DLD1 (cell line): ENCODE data around the gene IQGAP2.

Experiments used
- in situ Hi-C: cut with HindIII; loops from 2 replicates; pipeline ENCODE4 v1.10.0; 2017; ENCODE audit warnings: low sequenced_read_pairs

Gene IQGAP2

DNA sequence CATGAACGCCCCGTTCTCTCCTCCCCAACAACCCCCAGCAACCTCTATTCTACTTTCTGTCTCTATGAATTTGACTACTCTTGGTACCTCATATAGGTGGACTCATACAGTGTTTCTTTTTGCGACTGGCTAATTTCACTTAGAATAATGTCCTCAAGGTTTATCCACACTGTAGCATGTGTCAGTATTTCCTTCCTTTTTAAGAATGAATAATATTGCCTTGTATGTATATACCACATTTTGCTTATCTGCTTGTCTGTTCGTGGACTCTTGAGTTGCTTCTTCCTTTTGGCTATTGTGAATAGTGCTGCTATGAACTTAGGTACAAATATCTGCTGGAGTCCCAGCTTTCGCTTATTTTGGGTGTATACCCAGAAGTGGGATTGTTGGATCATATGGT lies 42.7 kb downstream of the IQGAP2 start:
- in situ Hi-C loops, result no loop called here

DNA sequence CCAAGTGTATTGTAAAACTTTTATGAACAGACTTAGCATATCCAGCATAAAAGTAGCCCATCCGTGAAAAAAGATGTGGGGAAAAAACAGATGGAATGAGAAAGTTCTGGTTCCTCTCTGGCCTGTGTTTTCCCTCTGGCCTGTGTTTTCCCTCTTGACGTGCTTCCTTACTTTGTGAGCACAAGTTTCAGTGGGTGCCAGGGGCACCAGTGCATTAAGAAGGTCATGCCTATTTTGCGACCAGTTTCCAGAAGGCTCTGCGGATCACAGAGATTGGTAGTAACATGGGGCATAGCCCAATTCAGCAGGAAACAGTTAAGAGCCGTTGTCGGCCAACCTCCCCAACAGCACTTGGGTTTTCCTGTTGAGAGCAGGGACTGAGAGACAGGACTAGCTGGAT lies 43.7 kb downstream of the IQGAP2 start:
- in situ Hi-C loops, result no loop called here

DNA sequence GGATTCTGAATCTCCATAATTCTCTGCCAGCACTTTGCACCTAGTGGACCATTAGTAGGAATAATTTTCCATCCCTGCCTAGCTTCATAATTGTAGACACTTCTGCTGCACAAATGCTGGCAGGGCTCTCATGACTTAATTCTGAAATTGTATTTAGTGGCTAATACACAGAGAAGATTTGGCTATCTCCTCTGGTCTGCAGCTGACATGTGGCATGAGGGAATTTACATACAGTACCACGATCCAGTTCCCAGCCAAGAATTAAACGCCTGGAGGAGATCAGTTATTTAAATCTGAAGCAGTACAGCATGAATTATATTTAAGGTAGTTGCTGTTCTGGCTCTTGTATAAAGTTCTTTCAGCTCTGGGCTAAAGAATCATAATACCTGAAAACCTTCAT lies 46.5 kb downstream of the IQGAP2 start:
- in situ Hi-C loops, result no loop called here

DNA sequence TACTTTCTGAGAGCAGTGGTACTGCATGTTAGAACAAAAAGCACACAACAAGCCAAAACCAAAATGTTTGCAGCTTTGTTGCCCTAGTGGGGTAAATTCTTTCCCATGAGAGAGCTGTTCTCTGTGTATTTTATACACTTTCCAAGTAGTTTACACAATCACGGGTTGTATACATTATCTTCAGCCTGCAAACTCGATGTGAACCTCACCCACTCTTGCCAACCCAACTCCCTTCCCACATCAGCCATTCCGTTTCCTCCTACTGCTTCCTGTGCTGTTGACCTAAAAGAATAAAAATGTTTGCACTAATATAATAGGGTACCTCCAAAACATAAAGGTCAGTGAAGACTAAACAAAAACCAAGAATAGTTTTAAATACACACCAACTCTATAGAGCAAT lies 47.0 kb downstream of the IQGAP2 start:
- in situ Hi-C loops, result no loop called here

DNA sequence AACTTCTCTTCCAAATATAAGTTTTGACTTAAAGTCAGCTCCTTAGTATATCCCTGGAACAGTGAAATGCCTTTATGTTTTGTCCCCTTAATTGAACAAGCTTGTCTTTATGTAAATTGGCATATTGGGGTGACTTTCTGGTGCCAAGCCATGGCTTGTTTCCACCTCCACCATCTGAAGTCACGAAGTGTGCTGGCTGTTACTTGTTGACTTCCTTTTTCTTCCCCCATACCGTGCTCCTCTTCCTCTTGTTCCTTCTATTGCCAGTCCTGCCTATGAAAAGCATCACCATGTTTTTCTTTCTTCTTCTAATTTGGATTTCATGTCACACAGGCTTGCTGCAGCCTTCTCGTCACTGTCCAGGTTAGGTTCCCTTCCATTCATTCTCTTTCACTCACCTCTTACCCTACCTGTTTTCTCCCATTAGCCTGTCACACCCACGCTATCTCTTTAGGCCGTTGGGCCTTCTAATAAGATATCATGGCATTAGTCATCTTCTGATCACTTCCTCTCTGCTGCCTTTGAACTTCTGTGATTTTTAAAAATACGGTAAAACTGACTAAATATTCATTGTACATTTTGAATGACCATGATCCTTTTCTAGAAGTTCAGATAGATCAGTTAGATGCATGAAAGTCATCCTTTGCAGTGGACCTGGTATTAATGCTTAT lies 48.1 kb downstream of the IQGAP2 start:
- in situ Hi-C loops, result no loop called here

DNA sequence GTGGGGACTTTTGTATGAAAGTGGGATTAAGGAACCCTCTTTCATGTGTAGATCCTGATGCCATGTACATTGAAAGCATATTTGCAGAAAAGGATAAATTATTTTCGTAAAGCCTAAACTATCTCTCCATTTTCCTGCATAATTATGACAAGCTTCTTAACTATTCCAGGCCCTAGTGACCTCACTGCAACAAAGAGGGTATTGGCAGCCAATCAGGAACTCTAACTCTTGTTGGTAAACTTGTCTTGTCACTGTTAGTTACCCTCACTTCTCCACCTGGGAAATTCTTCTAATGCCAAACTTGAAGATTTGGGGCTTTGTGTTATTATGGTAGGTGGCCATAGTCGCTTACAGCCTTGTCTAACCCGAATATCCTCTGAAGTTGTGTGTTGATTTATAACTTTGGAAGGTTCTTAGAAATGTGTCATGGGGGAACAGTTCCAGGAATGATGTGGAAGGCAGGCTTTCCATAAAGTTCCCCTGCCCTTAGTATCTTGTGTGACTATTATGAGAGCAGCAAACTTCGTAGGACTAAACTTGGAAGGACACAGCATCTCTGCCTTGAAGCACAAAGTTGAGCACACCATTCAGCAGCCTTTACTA lies 52.5 kb downstream of the IQGAP2 start:
- in situ Hi-C loops, result no loop called here

DNA sequence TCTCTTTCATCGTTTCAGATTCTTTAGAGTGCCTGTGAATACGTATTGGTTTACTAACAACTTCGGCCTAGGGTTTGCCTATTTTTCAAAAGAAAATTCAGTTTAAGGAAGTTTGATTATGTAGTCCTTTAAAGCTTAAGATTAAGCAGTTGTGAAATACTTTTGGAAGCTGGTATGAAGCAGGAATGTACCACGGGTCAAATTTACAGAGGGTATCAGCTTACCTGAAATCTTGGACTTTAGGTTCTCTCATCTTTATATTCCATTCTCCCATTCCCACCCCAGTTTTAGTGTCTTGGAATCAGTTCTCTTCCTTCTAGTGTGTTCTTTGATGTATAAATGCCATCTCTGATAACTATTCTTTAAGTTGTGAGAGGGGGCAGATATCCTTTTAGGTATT lies 53.2 kb downstream of the IQGAP2 start:
- in situ Hi-C loops, result no loop called here

DNA sequence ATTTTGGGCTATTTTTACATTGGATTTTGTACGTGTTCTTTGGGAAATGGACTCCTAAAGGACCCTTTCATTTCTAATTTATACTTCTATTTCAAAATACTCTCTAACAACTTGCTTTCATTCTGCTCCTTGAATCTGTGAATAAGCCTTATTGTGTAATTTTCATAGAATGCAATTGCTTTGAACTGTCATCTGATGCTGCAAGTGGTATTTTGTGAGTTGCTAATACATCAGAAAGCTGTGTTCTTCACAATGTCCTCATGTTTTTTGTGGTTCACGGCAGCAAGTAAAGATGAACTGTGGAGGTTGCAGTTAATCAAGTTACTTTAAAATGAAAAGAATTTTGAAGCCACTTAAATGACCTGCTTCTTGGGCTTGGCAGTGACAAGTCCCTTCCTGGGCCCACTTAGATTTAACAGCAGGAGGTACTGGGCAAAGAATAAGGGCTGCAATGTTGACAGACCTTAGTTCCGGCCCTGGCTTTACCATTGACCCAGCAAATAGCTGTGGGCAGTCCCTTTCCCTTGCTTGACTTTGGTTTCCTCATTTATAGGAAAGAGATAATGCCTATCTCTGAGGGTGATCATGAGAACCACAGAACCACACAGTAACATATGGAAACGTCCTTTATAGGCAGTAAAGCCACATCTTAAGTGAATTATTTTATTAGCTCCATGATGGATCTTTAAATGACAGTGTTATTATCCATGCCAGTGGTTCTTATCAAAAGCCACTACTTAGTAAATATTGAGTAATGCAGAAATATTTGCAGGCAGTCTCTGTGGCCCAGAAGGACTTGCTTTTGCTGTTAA lies 54.8 kb downstream of the IQGAP2 start:
- in situ Hi-C loops, result no loop called here

DNA sequence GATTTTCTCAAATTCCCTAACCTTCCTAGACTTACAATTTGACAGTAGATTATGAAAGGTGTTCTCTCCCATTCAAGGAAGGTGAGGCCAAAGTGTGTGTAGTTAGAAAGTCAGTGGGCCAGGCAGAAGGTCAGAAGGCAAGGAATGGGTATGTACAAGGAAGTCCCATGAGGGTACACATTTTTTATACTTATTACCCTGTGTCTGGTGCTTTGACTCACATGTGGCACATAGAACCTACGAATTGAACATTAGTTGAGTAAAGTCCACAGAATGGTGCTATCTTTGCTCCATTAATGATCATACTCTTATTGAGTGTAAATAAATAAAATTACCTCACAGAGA lies 55.4 kb downstream of the IQGAP2 start:
- in situ Hi-C loops, result no loop called here

DNA sequence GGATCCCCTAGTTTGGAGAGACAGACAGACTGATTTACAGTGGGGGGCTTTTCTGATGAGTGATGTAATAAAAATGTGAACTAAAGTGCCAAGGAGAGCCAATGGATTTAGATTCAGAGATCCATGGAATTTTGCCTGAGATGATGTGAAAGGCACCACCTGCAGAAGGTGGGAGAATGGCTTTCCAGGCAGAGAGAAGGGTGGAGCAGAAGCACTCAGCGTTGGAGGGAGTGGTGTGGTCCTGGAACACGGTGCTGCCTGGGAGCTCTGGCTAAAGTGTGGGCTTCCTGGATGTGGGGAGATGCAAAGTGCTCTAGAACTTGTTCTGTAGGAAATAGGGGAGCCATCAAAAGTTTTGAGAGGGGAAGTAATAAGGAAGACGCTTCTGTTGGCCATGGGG lies 57.0 kb downstream of the IQGAP2 start:
- in situ Hi-C loops, result no loop called here

DNA sequence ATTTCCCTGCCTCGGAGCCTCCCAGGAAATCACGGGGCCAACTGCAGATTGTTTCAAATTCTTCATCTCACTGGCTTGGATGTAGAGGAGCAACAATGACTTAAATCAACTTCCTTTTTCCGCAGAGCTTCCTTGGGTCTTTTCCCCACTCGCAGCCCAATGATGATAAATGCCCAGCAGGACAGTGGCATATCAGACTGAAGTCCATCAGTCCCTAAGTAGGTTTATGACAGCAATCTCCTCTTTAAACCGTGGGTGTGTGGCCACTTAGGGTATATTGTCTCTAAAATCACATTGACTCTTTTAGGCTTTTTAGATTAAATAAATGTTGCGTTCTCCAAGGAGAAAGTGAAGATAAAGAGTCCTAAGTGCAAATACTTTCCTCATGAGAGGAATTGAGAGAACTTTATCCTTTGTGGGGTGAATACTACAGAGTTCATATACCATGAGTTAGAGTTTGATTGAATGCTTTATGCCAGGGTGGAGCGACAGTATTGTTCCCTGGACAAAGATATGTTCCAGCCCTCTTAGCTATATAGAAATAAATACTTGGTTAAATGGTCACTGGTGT lies 59.1 kb downstream of the IQGAP2 start:
- in situ Hi-C loops, result no loop called here

DNA sequence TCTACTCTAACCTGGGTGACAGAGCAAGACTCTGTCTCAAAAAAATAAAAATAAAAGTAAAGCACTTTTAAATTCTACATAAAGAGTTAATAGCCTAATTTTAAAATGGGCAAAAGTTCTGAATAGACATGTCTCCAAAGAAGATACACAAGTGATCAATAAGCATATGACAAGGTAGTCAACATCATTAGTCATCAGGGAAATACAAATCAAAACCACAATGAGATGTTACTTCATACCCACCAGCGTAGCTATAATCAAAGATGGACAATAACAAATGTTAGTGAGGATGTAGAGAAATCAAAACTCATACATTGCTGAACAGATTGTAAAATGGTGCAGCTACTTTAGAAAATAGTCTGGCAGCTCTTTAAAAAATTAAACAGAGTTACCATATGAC lies 64.1 kb downstream of the IQGAP2 start:
- in situ Hi-C loops, result no loop called here

DNA sequence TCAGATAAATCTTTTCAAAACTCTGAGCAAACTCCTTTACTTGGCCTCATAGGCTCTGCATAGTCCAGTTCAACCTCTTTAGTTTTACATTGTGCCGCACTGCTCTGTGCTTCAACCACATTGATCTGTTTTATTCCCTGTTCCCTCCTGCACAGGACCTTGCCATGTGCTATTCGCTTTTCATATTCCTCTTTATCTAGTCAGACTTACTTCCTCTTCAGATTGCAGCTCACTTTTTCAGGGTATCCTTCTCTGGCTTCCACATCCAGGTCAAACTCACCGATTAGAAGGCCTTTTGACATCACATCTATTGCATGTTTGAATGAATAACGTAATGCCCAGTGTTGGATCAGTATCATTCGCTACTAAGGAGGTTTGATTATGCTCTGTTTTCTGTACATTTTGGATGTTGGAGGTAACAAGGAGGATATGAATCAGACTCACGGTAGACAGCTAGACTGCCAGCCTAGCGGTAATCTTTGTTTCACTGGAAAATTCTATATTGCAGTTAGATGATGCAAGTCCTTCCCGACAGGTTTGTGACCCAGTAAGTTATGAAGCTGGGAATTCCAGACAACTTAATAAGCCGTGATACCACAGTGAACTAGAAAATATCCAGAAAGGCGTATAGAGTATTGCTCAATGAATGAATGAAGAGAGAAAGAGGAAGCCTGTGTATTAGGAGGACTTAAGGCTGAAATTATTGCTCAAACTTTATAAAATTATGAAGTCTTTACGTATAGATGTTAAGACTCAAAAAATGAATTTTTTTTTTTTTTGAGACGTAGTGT lies 65.7 kb downstream of the IQGAP2 start:
- in situ Hi-C loops, result no loop called here

DNA sequence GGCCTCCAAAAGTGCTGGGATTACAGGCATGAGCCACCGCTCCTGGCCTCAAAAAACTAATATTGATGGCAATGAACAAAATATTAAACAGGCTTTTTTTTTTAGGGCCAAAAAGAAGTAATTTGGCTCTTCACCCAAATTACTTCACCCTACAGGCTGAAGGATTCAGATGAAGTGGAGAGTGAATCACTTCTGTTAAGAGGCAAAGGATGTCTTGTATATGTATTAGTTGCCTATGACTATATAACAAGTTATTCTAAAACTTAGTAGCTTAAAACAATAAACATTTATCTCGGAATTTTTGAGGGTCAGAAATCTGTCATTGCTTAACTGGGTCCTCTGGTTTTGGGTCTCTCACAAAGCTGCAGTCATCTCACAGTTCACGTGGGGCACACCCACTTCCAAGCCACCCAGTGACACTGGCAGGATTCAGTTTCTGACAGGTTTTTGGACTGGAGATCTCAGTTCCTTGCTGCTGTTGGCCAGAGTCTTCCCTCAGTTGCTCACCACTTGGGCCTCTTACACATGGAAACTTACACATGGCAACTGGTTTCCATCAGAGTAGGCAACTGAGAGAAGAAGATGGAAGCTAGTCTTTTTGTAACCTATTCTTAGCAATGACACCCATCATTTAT lies 66.7 kb downstream of the IQGAP2 start:
- in situ Hi-C loops, result no loop called here

DNA sequence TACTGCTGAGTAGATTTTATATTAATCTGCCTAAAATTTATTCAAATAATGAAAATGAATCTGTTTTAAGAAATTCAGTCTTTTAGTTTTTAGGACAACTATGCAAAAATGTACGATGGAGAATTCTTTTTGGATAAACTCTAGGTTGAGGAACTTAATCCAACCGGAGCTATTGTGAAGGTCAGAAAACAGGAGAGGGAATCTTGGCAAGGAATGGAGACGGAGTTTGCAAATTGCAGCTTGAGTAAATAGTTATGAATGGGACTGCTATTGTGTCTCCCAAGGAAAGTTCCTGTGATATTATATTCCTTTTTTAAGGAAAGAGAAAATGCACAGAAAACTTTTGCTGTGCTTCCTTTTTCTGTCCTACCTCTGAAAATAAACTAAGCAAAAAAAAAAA lies 67.9 kb downstream of the IQGAP2 start:
- in situ Hi-C loops, result no loop called here

DNA sequence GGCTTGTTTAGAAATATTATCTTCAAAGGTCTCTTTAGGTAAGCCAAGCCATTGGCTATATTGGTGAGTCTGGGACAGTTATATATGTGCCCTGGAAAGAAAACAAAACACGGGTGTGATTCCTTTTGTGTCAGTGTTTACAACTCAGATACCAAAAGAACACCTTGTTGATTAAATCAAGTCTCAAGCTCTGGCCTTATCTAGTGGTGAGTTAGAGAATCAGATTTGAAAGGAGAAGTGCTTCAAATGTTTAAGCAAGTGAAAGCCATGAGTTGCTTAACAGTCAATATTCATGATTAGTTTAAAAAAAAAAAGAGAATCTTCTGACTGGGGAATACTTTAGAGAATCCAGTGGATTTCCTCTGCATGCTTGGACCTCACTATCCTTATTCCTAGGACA lies 68.3 kb downstream of the IQGAP2 start:
- in situ Hi-C loops, result no loop called here

DNA sequence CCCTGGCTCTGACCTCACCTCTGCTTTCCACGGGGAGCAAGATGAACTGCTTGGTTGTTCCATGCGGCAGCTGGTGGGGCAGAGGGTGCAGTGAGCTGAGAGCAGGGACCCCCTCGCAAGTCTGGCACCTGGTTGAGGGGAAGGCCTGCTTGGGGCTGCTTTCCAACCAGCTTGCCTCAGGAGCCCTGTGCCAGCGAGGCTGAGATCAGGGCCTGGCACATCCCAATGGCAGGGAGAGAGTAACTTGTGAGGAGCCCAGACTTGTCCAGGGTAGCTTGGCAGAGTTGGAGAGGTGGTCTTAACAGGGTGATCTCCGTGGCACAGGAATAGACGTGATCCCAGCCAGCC lies 68.9 kb downstream of the IQGAP2 start:
- in situ Hi-C loops, result no loop called here

DNA sequence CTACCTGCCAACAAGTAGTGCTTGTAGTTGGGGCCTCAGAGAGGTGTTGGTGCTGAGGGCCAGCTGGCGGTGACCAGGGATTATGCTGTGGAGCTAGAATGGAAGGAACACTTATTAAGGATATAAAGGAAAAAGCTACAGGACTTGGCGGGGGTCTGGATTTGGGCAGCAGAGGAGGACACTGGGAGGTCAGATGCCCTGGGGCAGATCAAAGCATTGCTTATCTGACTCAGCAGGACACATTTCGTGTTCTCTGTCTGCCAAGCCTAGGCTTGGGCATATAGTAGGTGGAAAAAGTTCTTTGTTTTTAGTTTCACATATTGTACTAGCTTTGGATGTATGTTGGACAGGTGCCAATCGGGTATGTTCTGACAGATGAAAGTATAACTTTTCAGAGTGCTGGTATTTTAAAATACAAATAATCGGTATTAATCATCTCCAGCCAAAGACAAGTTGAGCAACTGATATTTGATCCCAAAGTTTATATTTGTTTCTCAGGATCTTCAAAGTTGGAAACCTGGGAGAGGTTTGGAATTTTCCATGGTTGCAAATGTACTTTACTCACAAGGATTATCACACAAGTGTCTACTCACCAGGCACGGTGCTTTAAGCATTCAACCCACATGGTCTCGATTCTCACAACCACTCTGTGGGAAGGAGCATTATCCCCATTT lies 69.4 kb downstream of the IQGAP2 start:
- in situ Hi-C loops, result no loop called here

DNA sequence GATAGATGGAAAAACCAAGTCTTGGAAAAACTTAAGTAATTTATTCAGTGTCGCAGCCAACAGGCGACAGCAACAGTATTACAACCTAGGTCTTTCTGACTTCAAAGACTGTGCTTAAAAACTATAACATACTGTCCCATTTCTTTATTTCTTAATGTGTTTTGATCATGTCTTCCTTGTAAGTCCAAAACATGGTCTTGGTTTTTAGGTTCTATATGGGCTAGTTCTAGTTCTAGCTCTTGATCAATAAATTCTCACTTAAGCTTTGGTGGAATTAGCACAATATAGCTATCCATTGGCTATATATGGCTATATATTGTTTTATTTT lies 69.9 kb downstream of the IQGAP2 start:
- in situ Hi-C loops, result no loop called here

DNA sequence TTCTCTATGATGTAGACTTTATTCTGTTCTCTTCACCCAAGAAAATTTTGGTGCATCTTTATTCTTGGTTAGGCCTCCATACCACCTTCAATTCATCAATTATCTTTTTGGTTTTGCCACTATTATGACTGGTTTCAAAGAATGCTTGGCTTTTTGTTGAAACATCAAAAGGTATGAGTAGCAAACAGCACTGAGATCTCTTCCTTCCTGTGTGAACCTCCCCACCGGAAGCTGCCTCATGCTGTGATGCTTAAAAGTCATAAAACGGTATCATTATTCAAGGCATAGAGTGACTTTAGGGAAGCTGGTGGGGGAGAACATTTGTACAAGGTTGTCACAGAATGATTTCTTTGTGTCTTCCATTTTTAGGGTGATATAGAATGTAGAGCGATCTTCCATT lies 70.6 kb downstream of the IQGAP2 start:
- in situ Hi-C loops, result no loop called here
